ENCODE measurements around the gene SP140.

DNA sequence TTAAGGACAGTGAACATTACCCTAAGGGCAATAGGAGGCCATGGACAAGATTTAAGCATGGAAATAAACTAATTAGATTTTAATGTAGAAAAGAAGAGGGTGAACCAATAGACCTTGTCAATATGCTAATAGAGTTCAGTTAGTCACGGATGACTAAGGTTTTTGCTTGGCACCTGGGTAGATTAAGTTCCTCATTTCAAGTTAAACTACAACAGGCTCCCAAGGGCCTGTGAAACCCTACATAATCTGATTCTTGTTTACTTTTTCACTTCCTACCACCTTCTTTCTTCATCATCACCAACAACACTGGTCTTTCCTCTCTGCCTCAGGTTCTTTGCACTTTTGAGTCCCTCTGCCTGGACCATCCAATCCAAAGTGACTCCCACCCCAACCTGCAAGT lies 20.5 kb upstream of the SP140 start:
- no peak for TF ChIP-seq EZH2 (optimal IDR thresholded peaks at IDR 0.05; ENCODE audit: low read depth, low read length)
- TF ChIP-seq, protein P1, sequence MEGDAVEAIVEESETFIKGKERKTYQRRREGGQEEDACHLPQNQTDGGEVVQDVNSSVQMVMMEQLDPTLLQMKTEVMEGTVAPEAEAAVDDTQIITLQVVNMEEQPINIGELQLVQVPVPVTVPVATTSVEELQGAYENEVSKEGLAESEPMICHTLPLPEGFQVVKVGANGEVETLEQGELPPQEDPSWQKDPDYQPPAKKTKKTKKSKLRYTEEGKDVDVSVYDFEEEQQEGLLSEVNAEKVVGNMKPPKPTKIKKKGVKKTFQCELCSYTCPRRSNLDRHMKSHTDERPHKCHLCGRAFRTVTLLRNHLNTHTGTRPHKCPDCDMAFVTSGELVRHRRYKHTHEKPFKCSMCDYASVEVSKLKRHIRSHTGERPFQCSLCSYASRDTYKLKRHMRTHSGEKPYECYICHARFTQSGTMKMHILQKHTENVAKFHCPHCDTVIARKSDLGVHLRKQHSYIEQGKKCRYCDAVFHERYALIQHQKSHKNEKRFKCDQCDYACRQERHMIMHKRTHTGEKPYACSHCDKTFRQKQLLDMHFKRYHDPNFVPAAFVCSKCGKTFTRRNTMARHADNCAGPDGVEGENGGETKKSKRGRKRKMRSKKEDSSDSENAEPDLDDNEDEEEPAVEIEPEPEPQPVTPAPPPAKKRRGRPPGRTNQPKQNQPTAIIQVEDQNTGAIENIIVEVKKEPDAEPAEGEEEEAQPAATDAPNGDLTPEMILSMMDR (IDR thresholded peaks at IDR 0.05; ENCODE audit: low read length): no peak
- TF ChIP-seq EZH2phosphoT487 (IDR thresholded peaks at IDR 0.05; ENCODE audit: low read length): no peak
